A673 (cell line): ENCODE data around the gene ATF6. TPM values are rescaled to one million over a fixed set of nuclear protein-coding genes. Genes with fewer than 3 reads are reported as not detected.
A peak's percentile ranks its signal among the peaks of the same experiment; 100 is the strongest.

Experiments
- BruUV-seq: library from RNA; stranded (reverse); fragments of 400-500 nt; replicated peaks from 2 replicates; lab custom pipeline; 2021; lab: Mats Ljungman, UMichigan
- CTCF ChIA-PET: fragments of 300-600 bp; sonication (Branson Sonifier 250); formaldehyde crosslinking; loops from one replicate; lab custom pipeline; 2022; ENCODE audit warnings: antibody characterized with exemption; lab: Charles Lee
- POLR2A ChIA-PET: fragments of 300-600 bp; sonication (Branson Sonifier 250); formaldehyde crosslinking; loops from one replicate; lab custom pipeline; 2022; ENCODE audit warnings: antibody characterized with exemption; ENCODE audit not compliant: low non-redundant PET; lab: Charles Lee
- DNase-seq: peaks from one replicate; pipeline ENCODE4 v3.0.0-alpha.2; 2015; ENCODE audit warnings: low spot score
- H3K27ac ChIP-seq: fragments of 200-600 bp; sonication (generic); 2 replicates; pipeline ENCODE4 v1.5.1; 2016; ENCODE audit warnings: mixed run types, low read depth, mild to moderate bottlenecking, mixed read lengths, antibody characterized with exemption, low read length; ENCODE audit not compliant: poor library complexity, severe bottlenecking
- H3K27me3 ChIP-seq: fragments of 200-600 bp; sonication (generic); replicated peaks from 2 replicates; pipeline ENCODE4 v1.6.1; 2017; ENCODE audit warnings: mixed run types, low read depth, mild to moderate bottlenecking, mixed read lengths, antibody characterized with exemption, low read length; ENCODE audit not compliant: insufficient read depth, poor library complexity
- H3K36me3 ChIP-seq: fragments of 200-600 bp; sonication (generic); 2 replicates; pipeline ENCODE4 v1.6.1; 2016; ENCODE audit warnings: mixed run types, mild to moderate bottlenecking, mixed read lengths, antibody characterized with exemption, low read length; ENCODE audit not compliant: insufficient read depth, poor library complexity, severe bottlenecking
- H3K4me1 ChIP-seq: fragments of 200-600 bp; sonication (generic); 2 replicates; pipeline ENCODE4 v1.6.1; 2017; ENCODE audit warnings: mixed run types, mild to moderate bottlenecking, mixed read lengths, antibody characterized with exemption, low read length; ENCODE audit not compliant: insufficient read depth, poor library complexity, severe bottlenecking
- H3K4me3 ChIP-seq: fragments of 200-600 bp; sonication (generic); 2 replicates; pipeline ENCODE4 v1.5.1; 2016; ENCODE audit warnings: low read depth, mixed run types, mild to moderate bottlenecking, mixed read lengths, low read length; ENCODE audit not compliant: poor library complexity, severe bottlenecking
- H3K9me3 ChIP-seq: fragments of 200-600 bp; sonication (generic); 2 replicates; pipeline ENCODE4 v1.6.1; 2016; ENCODE audit warnings: mixed run types, low read depth, mild to moderate bottlenecking, mixed read lengths, antibody characterized with exemption, low read length; ENCODE audit not compliant: poor library complexity, severe bottlenecking
- CTCF ChIP-seq: fragments of 300-800, 200-600 bp; sonication (generic); conservative IDR thresholded peaks from 2 replicates; pipeline ENCODE4 v1.5.1; 2017; ENCODE audit warnings: low read depth, mild to moderate bottlenecking, antibody characterized with exemption, low read length, moderate library complexity, mixed read lengths
- EZH2 ChIP-seq: fragments of 200-600 bp; sonication (generic); IDR thresholded peaks from 2 replicates; pipeline ENCODE4 v1.6.1; 2017; ENCODE audit warnings: borderline replicate concordance, low read depth, mild to moderate bottlenecking, mixed read lengths, antibody characterized with exemption, low read length; ENCODE audit not compliant: poor library complexity, severe bottlenecking
- intact Hi-C: fragments of 100-400 bp; cut with micrococcal nuclease; formaldehyde crosslinking; loops from one replicate; pipeline ENCODE4 v1.10.0; 2022; ENCODE audit not compliant: unreplicated experiment
- total RNA-seq: library from RNA; stranded (reverse); gene quantifications from 2 replicates; pipeline ENCODE4 v1.2.3, GENCODE V29; 2021

Gene ATF6
- total RNA-seq, 1 experiment from 2014 or later: 21.8 TPM

GRCh38 chr1:161902182-161902581 is 136.1 kb downstream of the ATF6 start:
- CTCF ChIA-PET: no interaction called here
- Histone ChIP-seq H3K27me3 (no peaks in the 10 kb centered on the region), H3K4me1 (peaks cover 28% of the 10 kb centered on the region), H3K36me3 (no peaks in the 10 kb centered on the region), H3K9me3 (no peaks in the 10 kb centered on the region), H3K4me3 (no peak overlapping the region), H3K27ac (no peak overlapping the region)
- BruUV-seq: no TSS peak
- POLR2A ChIA-PET: no interaction called here
- DNase-seq: no peak
- TF ChIP-seq CTCF (no peak), EZH2 (no peak)
- intact Hi-C loops: no loop called here

- BruUV-seq: no TSS peak
- no peaks in the 10 kb centered on the region for H3K9me3 ChIP-seq
- H3K27ac ChIP-seq: no peak overlapping the region
- H3K36me3 ChIP-seq: no peaks in the 10 kb centered on the region
- H3K4me3 ChIP-seq: no peak overlapping the region
- H3K4me1 ChIP-seq: peaks cover 16% of the 10 kb centered on the region
- peak; percentile 55 for DNase-seq
- POLR2A ChIA-PET: no interaction called here
- intact Hi-C loops: no loop called here
- TF ChIP-seq EZH2 (no peak), CTCF (peak; percentile 48)
- CTCF ChIA-PET: no interaction called here
- H3K27me3 ChIP-seq: no peaks in the 10 kb centered on the region
These were observed 139.3 kb downstream of the ATF6 start for GRCh38 chr1:161905269-161905884.

GRCh38 chr1:161907265-161907664 is 141.1 kb downstream of the ATF6 start:
- Histone ChIP-seq H3K36me3 (no peaks in the 10 kb centered on the region), H3K27me3 (no peaks in the 10 kb centered on the region), H3K4me1 (peaks cover 12% of the 10 kb centered on the region), H3K4me3 (no peak overlapping the region), H3K9me3 (no peaks in the 10 kb centered on the region), H3K27ac (no peak overlapping the region)
- POLR2A ChIA-PET: no interaction called here
- BruUV-seq: no TSS peak
- no peak for TF ChIP-seq EZH2
- no peak for TF ChIP-seq CTCF
- intact Hi-C loops: no loop called here
- CTCF ChIA-PET: no interaction called here
- no peak for DNase-seq
